HepG2 (cell line): ENCODE data around the gene BICDL2. TPM values are rescaled to one million over a fixed set of nuclear protein-coding genes. Genes with fewer than 3 reads are reported as not detected.

Source experiments
- ATAD3A ChIP-seq: sonication (generic); formaldehyde crosslinking; IDR thresholded peaks from 2 replicates; pipeline ENCODE4 v1.4.0; 2020; ENCODE audit warnings: missing genetic modification reagents
- ATF7 ChIP-seq, 2 experiments: fragments of 450-650 bp in 1 of 2; sonication (generic) in 1 of 2; formaldehyde crosslinking in 1 of 2; IDR thresholded peaks; 2 replicates each; pipeline versions ENCODE4 v1.4.0 to v1.6.1; 2016 to 2020; ENCODE audit warnings: antibody characterized with exemption in 1 of 2, mild to moderate bottlenecking in 1 of 2, missing genetic modification reagents in 1 of 2
- CC2D1A ChIP-seq: sonication (generic); formaldehyde crosslinking; IDR thresholded peaks from 2 replicates; pipeline ENCODE4 v1.8.1; 2023; ENCODE audit warnings: mild to moderate bottlenecking, missing genetic modification reagents
- DNMT3B ChIP-seq: conservative IDR thresholded peaks from 2 replicates; pipeline ENCODE4 v1.6.1; 2016; ENCODE audit warnings: missing biosample characterization, control low read depth
- FOSL2 ChIP-seq: sonication (generic); formaldehyde crosslinking; IDR thresholded peaks from 2 replicates; pipeline ENCODE4 v1.4.0; 2020; ENCODE audit warnings: missing genetic modification reagents
- HNRNPK ChIP-seq: fragments of 200-400 bp; formaldehyde crosslinking; IDR thresholded peaks from 2 replicates; pipeline ENCODE4 v1.6.1; 2018; ENCODE audit warnings: low read length, low read depth, moderate library complexity, mild to moderate bottlenecking; ENCODE audit not compliant: poor library complexity, severe bottlenecking
- HOXA3 ChIP-seq: sonication (generic); formaldehyde crosslinking; IDR thresholded peaks from 2 replicates; pipeline ENCODE4 v1.5.0; 2020; ENCODE audit warnings: missing genetic modification reagents
- SALL2 ChIP-seq: sonication (generic); formaldehyde crosslinking; IDR thresholded peaks from 2 replicates; pipeline ENCODE4 v1.8.1; 2023; ENCODE audit warnings: mild to moderate bottlenecking, missing genetic modification reagents, inconsistent platforms
- TGIF2 ChIP-seq: IDR thresholded peaks from 2 replicates; pipeline ENCODE4 v1.6.1; 2016; ENCODE audit warnings: control low read depth, missing compliant biosample characterization
- THAP11 ChIP-seq: IDR thresholded peaks from 2 replicates; pipeline ENCODE4 v1.6.1; 2016; ENCODE audit warnings: missing biosample characterization, missing genetic modification reagents
- ZSCAN25 ChIP-seq: sonication (generic); formaldehyde crosslinking; IDR thresholded peaks from 2 replicates; pipeline ENCODE4 v1.8.0; 2022; ENCODE audit warnings: mild to moderate bottlenecking, missing genetic modification reagents
- polyA plus RNA-seq, 8 experiments: library from polyadenylated mRNA; depleted of rRNA in 3 of 8; stranded (reverse) in 7 of 8; unstranded in 1 of 8; fragments of >200 nt; fragmentation: Illumina TruSeq in 4 of 8; extraction: Trizol in 4 of 8; gene quantifications; 2 replicates each; pipeline versions ENCODE4 v1.2.1 to v1.2.3, GENCODE V29; 2011 to 2016; ENCODE audit warnings: low read depth in 4 of 8, missing spikeins in 1 of 8, mixed read lengths in 1 of 8; ENCODE audit not compliant: insufficient read depth in 1 of 8
- total RNA-seq, 5 experiments: library from RNA; depleted of rRNA; stranded (reverse); fragments of >200 nt; fragmentation: Illumina TruSeq; extraction: Trizol; gene quantifications; 2 replicates each; pipeline ENCODE4 v1.2.3, GENCODE V29; 2016; ENCODE audit warnings: low read depth in 1 of 5
- TF ChIP-seq, protein P1 (sequence below): sonication (generic); formaldehyde crosslinking; IDR thresholded peaks from 2 replicates; pipeline ENCODE4 v1.8.1; 2022; ENCODE audit warnings: low read depth, mild to moderate bottlenecking, missing genetic modification reagents
- TF ChIP-seq, protein P2 (sequence below): sonication (generic); formaldehyde crosslinking; IDR thresholded peaks from 2 replicates; pipeline ENCODE4 v1.4.0; 2020; ENCODE audit warnings: missing genetic modification reagents
- TF ChIP-seq, protein P3 (sequence below): sonication (generic); formaldehyde crosslinking; IDR thresholded peaks from 2 replicates; pipeline ENCODE4 v1.9.0; 2021; ENCODE audit warnings: missing genetic modification reagents, borderline replicate concordance
- TF ChIP-seq, protein P4 (sequence below): sonication (generic); formaldehyde crosslinking; IDR thresholded peaks from 2 replicates; pipeline ENCODE4 v1.8.0; 2022; ENCODE audit warnings: missing genetic modification reagents, mild to moderate bottlenecking, borderline replicate concordance
- TF ChIP-seq, protein P5 (sequence below): sonication (generic); formaldehyde crosslinking; conservative IDR thresholded peaks from 2 replicates; pipeline ENCODE4 v1.5.0; 2020; ENCODE audit warnings: missing genetic modification reagents
- TF ChIP-seq, protein P6 (sequence below): sonication (generic); formaldehyde crosslinking; IDR thresholded peaks from 2 replicates; pipeline ENCODE4 v1.4.0; 2020; ENCODE audit warnings: missing genetic modification reagents, borderline replicate concordance

The BICDL2 gene
- total and polyA plus RNA-seq, 2 of the 13 experiments (the other 11 are each of a cell fraction or from before 2014, with no cell fraction given), result 0.12 TPM; not detected in 1

DNA sequence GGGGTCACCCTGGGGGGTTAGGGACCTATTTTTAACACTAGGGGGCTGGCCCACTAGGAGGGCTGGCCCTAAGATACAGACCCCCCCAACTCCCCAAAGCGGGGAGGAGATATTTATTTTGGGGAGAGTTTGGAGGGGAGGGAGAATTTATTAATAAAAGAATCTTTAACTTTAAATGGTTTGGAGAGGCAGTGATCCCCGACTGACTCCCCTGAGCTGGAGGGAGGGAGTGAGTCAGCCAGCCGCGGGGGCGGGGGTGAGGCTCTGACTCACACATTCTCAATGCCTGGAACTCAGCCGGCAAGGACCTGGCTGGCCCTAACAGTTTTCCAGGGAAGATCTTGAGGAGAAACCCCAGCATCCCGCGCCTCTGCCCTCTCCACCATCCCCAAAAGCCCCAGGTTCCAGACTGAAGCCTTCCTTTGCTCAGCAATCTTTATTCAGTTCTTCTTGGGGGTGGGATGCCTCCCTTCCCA, 14.5 kb downstream of the BICDL2 start (continued):
- TF ChIP-seq THAP11 (CRISPR knock-in tag) (0 out of 2 replicates have a peak, but pooled peaks have one; percentile 39), FOSL2 (CRISPR knock-in tag) (peak; percentile 98), TGIF2 (CRISPR knock-in tag) (no peak), ATAD3A (CRISPR knock-in tag) (no peak), HNRNPK (peak; percentile 31), SALL2 (CRISPR knock-in tag) (no peak), ZSCAN25 (CRISPR knock-in tag) (no peak), HOXA3 (CRISPR knock-in tag) (no peak), ATF7 (IDR thresholded peaks at IDR 0.05) (no peak), ATF7 (CRISPR knock-in tag; IDR thresholded peaks at IDR 0.05) (peak; percentile 19; the same call in 1 of the 2 replicates), CC2D1A (CRISPR knock-in tag) (no peak), DNMT3B (CRISPR knock-in tag) (no peak)
- TF ChIP-seq, protein P1, sequence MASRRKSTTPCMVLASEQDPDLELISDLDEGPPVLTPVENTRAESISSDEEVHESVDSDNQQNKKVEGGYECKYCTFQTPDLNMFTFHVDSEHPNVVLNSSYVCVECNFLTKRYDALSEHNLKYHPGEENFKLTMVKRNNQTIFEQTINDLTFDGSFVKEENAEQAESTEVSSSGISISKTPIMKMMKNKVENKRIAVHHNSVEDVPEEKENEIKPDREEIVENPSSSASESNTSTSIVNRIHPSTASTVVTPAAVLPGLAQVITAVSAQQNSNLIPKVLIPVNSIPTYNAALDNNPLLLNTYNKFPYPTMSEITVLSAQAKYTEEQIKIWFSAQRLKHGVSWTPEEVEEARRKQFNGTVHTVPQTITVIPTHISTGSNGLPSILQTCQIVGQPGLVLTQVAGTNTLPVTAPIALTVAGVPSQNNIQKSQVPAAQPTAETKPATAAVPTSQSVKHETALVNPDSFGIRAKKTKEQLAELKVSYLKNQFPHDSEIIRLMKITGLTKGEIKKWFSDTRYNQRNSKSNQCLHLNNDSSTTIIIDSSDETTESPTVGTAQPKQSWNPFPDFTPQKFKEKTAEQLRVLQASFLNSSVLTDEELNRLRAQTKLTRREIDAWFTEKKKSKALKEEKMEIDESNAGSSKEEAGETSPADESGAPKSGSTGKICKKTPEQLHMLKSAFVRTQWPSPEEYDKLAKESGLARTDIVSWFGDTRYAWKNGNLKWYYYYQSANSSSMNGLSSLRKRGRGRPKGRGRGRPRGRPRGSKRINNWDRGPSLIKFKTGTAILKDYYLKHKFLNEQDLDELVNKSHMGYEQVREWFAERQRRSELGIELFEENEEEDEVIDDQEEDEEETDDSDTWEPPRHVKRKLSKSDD (CRISPR knock-in tag), result no peak
- TF ChIP-seq, protein P2, sequence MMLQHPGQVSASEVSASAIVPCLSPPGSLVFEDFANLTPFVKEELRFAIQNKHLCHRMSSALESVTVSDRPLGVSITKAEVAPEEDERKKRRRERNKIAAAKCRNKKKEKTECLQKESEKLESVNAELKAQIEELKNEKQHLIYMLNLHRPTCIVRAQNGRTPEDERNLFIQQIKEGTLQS (CRISPR knock-in tag), result peak; percentile 94
- TF ChIP-seq, protein P3, sequence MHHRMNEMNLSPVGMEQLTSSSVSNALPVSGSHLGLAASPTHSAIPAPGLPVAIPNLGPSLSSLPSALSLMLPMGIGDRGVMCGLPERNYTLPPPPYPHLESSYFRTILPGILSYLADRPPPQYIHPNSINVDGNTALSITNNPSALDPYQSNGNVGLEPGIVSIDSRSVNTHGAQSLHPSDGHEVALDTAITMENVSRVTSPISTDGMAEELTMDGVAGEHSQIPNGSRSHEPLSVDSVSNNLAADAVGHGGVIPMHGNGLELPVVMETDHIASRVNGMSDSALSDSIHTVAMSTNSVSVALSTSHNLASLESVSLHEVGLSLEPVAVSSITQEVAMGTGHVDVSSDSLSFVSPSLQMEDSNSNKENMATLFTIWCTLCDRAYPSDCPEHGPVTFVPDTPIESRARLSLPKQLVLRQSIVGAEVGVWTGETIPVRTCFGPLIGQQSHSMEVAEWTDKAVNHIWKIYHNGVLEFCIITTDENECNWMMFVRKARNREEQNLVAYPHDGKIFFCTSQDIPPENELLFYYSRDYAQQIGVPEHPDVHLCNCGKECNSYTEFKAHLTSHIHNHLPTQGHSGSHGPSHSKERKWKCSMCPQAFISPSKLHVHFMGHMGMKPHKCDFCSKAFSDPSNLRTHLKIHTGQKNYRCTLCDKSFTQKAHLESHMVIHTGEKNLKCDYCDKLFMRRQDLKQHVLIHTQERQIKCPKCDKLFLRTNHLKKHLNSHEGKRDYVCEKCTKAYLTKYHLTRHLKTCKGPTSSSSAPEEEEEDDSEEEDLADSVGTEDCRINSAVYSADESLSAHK (CRISPR knock-in tag), result no peak
- TF ChIP-seq, protein P4, sequence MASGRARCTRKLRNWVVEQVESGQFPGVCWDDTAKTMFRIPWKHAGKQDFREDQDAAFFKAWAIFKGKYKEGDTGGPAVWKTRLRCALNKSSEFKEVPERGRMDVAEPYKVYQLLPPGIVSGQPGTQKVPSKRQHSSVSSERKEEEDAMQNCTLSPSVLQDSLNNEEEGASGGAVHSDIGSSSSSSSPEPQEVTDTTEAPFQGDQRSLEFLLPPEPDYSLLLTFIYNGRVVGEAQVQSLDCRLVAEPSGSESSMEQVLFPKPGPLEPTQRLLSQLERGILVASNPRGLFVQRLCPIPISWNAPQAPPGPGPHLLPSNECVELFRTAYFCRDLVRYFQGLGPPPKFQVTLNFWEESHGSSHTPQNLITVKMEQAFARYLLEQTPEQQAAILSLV (CRISPR knock-in tag), result no peak
- TF ChIP-seq, protein P5, sequence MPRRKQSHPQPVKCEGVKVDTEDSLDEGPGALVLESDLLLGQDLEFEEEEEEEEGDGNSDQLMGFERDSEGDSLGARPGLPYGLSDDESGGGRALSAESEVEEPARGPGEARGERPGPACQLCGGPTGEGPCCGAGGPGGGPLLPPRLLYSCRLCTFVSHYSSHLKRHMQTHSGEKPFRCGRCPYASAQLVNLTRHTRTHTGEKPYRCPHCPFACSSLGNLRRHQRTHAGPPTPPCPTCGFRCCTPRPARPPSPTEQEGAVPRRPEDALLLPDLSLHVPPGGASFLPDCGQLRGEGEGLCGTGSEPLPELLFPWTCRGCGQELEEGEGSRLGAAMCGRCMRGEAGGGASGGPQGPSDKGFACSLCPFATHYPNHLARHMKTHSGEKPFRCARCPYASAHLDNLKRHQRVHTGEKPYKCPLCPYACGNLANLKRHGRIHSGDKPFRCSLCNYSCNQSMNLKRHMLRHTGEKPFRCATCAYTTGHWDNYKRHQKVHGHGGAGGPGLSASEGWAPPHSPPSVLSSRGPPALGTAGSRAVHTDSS (CRISPR knock-in tag), result no peak
- TF ChIP-seq, protein P6, sequence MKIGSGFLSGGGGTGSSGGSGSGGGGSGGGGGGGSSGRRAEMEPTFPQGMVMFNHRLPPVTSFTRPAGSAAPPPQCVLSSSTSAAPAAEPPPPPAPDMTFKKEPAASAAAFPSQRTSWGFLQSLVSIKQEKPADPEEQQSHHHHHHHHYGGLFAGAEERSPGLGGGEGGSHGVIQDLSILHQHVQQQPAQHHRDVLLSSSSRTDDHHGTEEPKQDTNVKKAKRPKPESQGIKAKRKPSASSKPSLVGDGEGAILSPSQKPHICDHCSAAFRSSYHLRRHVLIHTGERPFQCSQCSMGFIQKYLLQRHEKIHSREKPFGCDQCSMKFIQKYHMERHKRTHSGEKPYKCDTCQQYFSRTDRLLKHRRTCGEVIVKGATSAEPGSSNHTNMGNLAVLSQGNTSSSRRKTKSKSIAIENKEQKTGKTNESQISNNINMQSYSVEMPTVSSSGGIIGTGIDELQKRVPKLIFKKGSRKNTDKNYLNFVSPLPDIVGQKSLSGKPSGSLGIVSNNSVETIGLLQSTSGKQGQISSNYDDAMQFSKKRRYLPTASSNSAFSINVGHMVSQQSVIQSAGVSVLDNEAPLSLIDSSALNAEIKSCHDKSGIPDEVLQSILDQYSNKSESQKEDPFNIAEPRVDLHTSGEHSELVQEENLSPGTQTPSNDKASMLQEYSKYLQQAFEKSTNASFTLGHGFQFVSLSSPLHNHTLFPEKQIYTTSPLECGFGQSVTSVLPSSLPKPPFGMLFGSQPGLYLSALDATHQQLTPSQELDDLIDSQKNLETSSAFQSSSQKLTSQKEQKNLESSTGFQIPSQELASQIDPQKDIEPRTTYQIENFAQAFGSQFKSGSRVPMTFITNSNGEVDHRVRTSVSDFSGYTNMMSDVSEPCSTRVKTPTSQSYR (CRISPR knock-in tag), result peak; percentile 30; the same call in 1 of the 2 replicates
